Neural cell (in vitro differentiated cells): Measurements from ENCODE around the gene ADI1. TPM values are rescaled to one million over a fixed set of nuclear protein-coding genes. Genes with fewer than 3 reads are reported as not detected.

Experiments used
- H2AFZ ChIP-seq: fragments of 200-600, 300-800 bp; sonication (generic), shearing (Covaris generic); 2 replicates; pipeline ENCODE4 v1.6.0; 2014; ENCODE audit warnings: low read depth, mild to moderate bottlenecking, antibody characterized with exemption, low read length, moderate library complexity
- H3F3A ChIP-seq: fragments of 200-600 bp; shearing (Covaris generic); 2 replicates; pipeline ENCODE4 v1.6.1; 2016; ENCODE audit warnings: mild to moderate bottlenecking, moderate library complexity, mixed read lengths, antibody characterized with exemption, low read length; ENCODE audit not compliant: insufficient read depth, poor library complexity, severe bottlenecking
- H3K27ac ChIP-seq: fragments of 200-600, 300-800 bp; sonication (generic), shearing (Covaris generic); 2 replicates; pipeline ENCODE4 v1.5.1; 2014; ENCODE audit warnings: mild to moderate bottlenecking, low read length, moderate library complexity
- H3K27me3 ChIP-seq: fragments of 300-800, 200-600 bp; sonication (generic), shearing (Covaris generic); 2 replicates; pipeline ENCODE4 v1.6.0; 2014; ENCODE audit warnings: mild to moderate bottlenecking, low read depth, low read length, moderate library complexity; ENCODE audit not compliant: insufficient read depth
- H3K36me3 ChIP-seq: fragments of 300-800, 200-600 bp; sonication (generic), shearing (Covaris generic); 2 replicates; pipeline ENCODE4 v1.5.1; 2014; ENCODE audit warnings: mild to moderate bottlenecking, antibody characterized with exemption, low read length, moderate library complexity; ENCODE audit not compliant: insufficient read depth
- H3K4me2 ChIP-seq: fragments of 300-800, 200-600 bp; sonication (generic), shearing (Covaris generic); 2 replicates; pipeline ENCODE4 v1.6.0; 2014; ENCODE audit warnings: mild to moderate bottlenecking, low read length
- H3K4me3 ChIP-seq: fragments of 300-800, 200-600 bp; sonication (generic), shearing (Covaris generic); 2 replicates; pipeline ENCODE4 v1.5.1; 2014; ENCODE audit warnings: mild to moderate bottlenecking, low read length, moderate library complexity
- H3K79me2 ChIP-seq: fragments of 200-600 bp; shearing (Covaris generic); replicated peaks from 2 replicates; pipeline ENCODE4 v1.6.0; 2014; ENCODE audit warnings: mild to moderate bottlenecking, low read length, moderate library complexity; ENCODE audit not compliant: insufficient read depth
- H3K9ac ChIP-seq: fragments of 300-800, 200-600 bp; sonication (generic), shearing (Covaris generic); 2 replicates; pipeline ENCODE4 v1.6.1; 2016; ENCODE audit warnings: mild to moderate bottlenecking, low read length, mixed read lengths
- H3K9me2 ChIP-seq: fragments of 200-600 bp; shearing (Covaris generic); 2 replicates; pipeline ENCODE4 v1.6.1; 2016; ENCODE audit warnings: mild to moderate bottlenecking, low read length, mixed read lengths; ENCODE audit not compliant: insufficient read depth
- H3K9me3 ChIP-seq: fragments of 200-600, 300-800 bp; sonication (generic), shearing (Covaris generic); 2 replicates; pipeline ENCODE4 v1.6.1; 2016; ENCODE audit warnings: mild to moderate bottlenecking, mixed run types, low read length, moderate library complexity, mixed read lengths
- H4K20me1 ChIP-seq: fragments of 200-600 bp; shearing (Covaris generic); 2 replicates; pipeline ENCODE4 v1.6.1; 2016; ENCODE audit warnings: mild to moderate bottlenecking, mixed run types; ENCODE audit not compliant: insufficient read depth
- EP300 ChIP-seq: fragments of 450-650 bp; conservative IDR thresholded peaks from 2 replicates; pipeline ENCODE4 v1.6.1; 2014; ENCODE audit warnings: antibody characterized with exemption, mild to moderate bottlenecking, moderate library complexity; ENCODE audit not compliant: poor library complexity, severe bottlenecking
- EZH2 ChIP-seq: fragments of 200-600, 300-800 bp; shearing (Covaris generic), sonication (generic); IDR thresholded peaks from 2 replicates; pipeline ENCODE4 v1.6.1; 2014; ENCODE audit warnings: antibody characterized with exemption, low read length, borderline replicate concordance, mild to moderate bottlenecking; ENCODE audit not compliant: insufficient read depth, poor library complexity, severe bottlenecking
- MXI1 ChIP-seq: fragments of 450-650 bp; conservative IDR thresholded peaks from 2 replicates; pipeline ENCODE4 v1.6.1; 2014; ENCODE audit warnings: antibody characterized with exemption, mild to moderate bottlenecking; ENCODE audit not compliant: poor library complexity, severe bottlenecking
- POLR2AphosphoS5 ChIP-seq: IDR thresholded peaks from 2 replicates; pipeline ENCODE4 v1.6.1; 2012
- RAD21 ChIP-seq: fragments of 450-650 bp; conservative IDR thresholded peaks from 2 replicates; pipeline ENCODE4 v1.6.1; 2014; ENCODE audit warnings: antibody characterized with exemption, mild to moderate bottlenecking, moderate library complexity
- SMC3 ChIP-seq: fragments of 450-650 bp; conservative IDR thresholded peaks from 2 replicates; pipeline ENCODE4 v1.6.1; 2014; ENCODE audit warnings: antibody characterized with exemption, mild to moderate bottlenecking, moderate library complexity; ENCODE audit not compliant: poor library complexity
- TAF1 ChIP-seq: IDR thresholded peaks from 2 replicates; pipeline ENCODE4 v1.6.1; 2012; ENCODE audit warnings: low read depth
- polyA plus RNA-seq: library from polyadenylated mRNA; depleted of rRNA; stranded (reverse); fragments of >200 nt; gene quantifications from 2 replicates; pipeline ENCODE4 v1.2.3, GENCODE V29; 2014
- TF ChIP-seq, protein P1 (sequence below): fragments of 450-650 bp; IDR thresholded peaks from 2 replicates; pipeline ENCODE4 v1.5.1; 2014; ENCODE audit warnings: antibody characterized with exemption, mild to moderate bottlenecking, moderate library complexity; ENCODE audit not compliant: poor library complexity, severe bottlenecking
- TF ChIP-seq, protein P2 (sequence below): IDR thresholded peaks from 2 replicates; pipeline ENCODE4 v1.6.1; 2012; ENCODE audit warnings: borderline replicate concordance

Gene ADI1
- polyA plus RNA-seq, 1 donor from 2014 or later: 23.9 TPM

DNA sequence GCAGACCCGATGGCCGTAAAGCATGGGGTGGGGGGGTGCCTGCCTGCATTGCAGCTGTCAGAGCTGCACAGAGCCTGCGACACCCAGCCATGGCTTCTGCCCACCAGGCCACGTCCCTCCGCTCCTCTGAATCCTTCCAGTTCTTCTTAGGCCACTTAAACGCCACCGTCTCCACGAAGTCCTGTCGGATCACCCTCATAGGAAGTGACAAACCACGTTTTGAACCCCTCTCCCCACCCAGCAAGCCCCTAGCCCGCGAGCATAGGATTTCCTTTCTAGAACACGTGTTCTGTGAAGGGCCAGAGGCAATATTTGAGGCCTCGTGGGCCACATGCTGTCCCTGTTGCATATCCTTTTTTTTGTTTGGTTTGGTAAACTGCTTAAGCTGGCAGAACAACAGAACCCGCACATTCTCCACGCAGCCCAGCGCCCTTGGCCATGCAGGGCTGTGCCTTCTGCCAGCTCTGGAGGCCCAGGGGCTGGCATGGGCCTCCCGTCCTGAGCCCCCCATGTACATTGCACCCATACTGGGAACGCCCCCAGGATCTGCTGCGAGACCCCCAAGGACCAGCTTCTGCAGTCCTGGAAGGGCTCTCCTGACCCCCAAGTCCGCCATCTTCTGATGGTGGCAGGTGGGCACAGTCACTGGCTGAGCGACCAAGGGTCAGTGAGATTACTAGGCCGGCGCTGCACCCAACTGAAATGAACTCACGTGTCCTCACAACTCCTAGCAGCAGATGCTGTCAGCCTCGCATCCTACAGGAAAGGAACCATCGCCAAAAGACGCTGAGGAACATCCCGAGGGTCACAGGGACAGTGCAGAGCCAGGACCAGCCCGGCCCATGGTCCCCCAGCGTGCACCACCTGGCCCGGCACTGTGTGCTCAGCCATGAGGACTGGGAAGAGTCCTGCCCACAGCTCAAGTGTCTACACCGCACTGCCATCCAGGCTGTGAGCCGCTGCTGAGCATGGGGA is 35.1 kb downstream of the ADI1 start:
- Histone ChIP-seq H3K4me2 (no peak overlapping the region), H3K9ac (no peak overlapping the region), H3K27me3 (no peaks in the 10 kb centered on the region), H3K9me2 (no peaks in the 10 kb centered on the region), H3K4me3 (no peak overlapping the region), H3K79me2 (no peaks in the 10 kb centered on the region), H4K20me1 (no peaks in the 10 kb centered on the region), H3K9me3 (no peaks in the 10 kb centered on the region), H3K36me3 (no peaks in the 10 kb centered on the region), H3F3A (no peaks in the 10 kb centered on the region), H3K27ac (no peak overlapping the region), H2AFZ (no peak overlapping the region)
- no peak for TF ChIP-seq RAD21
- no peak for TF ChIP-seq TAF1
- TF ChIP-seq, protein P1, sequence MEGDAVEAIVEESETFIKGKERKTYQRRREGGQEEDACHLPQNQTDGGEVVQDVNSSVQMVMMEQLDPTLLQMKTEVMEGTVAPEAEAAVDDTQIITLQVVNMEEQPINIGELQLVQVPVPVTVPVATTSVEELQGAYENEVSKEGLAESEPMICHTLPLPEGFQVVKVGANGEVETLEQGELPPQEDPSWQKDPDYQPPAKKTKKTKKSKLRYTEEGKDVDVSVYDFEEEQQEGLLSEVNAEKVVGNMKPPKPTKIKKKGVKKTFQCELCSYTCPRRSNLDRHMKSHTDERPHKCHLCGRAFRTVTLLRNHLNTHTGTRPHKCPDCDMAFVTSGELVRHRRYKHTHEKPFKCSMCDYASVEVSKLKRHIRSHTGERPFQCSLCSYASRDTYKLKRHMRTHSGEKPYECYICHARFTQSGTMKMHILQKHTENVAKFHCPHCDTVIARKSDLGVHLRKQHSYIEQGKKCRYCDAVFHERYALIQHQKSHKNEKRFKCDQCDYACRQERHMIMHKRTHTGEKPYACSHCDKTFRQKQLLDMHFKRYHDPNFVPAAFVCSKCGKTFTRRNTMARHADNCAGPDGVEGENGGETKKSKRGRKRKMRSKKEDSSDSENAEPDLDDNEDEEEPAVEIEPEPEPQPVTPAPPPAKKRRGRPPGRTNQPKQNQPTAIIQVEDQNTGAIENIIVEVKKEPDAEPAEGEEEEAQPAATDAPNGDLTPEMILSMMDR: no peak
- no peak for TF ChIP-seq EP300
- TF ChIP-seq, protein P2, sequence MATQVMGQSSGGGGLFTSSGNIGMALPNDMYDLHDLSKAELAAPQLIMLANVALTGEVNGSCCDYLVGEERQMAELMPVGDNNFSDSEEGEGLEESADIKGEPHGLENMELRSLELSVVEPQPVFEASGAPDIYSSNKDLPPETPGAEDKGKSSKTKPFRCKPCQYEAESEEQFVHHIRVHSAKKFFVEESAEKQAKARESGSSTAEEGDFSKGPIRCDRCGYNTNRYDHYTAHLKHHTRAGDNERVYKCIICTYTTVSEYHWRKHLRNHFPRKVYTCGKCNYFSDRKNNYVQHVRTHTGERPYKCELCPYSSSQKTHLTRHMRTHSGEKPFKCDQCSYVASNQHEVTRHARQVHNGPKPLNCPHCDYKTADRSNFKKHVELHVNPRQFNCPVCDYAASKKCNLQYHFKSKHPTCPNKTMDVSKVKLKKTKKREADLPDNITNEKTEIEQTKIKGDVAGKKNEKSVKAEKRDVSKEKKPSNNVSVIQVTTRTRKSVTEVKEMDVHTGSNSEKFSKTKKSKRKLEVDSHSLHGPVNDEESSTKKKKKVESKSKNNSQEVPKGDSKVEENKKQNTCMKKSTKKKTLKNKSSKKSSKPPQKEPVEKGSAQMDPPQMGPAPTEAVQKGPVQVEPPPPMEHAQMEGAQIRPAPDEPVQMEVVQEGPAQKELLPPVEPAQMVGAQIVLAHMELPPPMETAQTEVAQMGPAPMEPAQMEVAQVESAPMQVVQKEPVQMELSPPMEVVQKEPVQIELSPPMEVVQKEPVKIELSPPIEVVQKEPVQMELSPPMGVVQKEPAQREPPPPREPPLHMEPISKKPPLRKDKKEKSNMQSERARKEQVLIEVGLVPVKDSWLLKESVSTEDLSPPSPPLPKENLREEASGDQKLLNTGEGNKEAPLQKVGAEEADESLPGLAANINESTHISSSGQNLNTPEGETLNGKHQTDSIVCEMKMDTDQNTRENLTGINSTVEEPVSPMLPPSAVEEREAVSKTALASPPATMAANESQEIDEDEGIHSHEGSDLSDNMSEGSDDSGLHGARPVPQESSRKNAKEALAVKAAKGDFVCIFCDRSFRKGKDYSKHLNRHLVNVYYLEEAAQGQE: no peak
- no peak for TF ChIP-seq POLR2AphosphoS5
- TF ChIP-seq SMC3: no peak
- TF ChIP-seq MXI1: no peak
- no peak for TF ChIP-seq EZH2

DNA sequence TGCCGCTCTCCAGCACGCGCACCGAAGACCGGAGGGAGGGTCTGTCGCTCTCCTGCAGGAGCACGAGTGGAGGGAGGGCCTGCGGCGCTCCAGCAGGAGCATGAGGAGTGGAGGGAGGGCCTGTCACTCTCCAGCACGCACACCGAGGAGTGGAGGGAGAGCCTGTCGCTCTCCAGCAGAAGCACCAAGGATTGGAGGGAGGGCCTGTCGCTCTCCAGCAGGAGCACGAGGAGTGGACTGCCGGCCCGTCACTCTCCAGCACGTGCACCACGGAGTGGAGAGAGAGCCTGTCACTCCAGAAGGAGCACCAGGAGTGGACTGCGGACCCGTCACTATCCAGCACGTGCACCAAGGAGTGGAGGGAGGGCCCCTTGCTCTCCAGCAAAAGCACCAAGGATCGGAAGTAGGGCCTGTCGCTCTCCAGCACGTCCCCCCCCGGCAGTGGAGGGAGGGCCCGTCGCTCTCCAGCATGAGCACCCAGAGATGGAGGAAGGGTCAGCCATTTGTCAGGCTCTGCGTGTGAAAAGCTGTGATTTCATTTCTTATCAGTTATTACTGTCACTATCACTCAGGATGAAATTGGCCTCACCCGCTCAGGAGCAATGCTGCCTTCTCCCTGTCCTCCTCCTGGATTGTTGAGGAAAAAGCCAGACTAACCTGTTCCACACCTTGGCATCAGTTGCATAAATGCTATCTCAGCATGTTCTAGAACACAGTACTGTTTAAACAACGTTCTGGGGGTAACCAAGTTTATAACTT is 35.9 kb downstream of the ADI1 start:
- Histone ChIP-seq H2AFZ (no peak overlapping the region), H3K4me2 (no peak overlapping the region), H3F3A (no peaks in the 10 kb centered on the region), H3K36me3 (no peaks in the 10 kb centered on the region), H3K4me3 (no peak overlapping the region), H3K9me3 (no peaks in the 10 kb centered on the region), H3K27me3 (no peaks in the 10 kb centered on the region), H3K79me2 (no peaks in the 10 kb centered on the region), H3K27ac (no peak overlapping the region), H4K20me1 (no peaks in the 10 kb centered on the region), H3K9me2 (no peaks in the 10 kb centered on the region), H3K9ac (no peak overlapping the region)
- TF ChIP-seq RAD21: no peak
